Neural progenitor cell (in vitro differentiated cells): Measurements from ENCODE around the gene GCC1. TPM values are rescaled to one million over a fixed set of nuclear protein-coding genes. Genes with fewer than 3 reads are reported as not detected.

Experiments used
- DNase-seq: peaks from one replicate; pipeline ENCODE4 v3.0.0-alpha.2; 2016; ENCODE audit warnings: low spot score
- H2AFZ ChIP-seq: fragments of 200-600 bp; sonication (generic); replicated peaks from 2 replicates; pipeline ENCODE4 v1.6.1; 2016; ENCODE audit warnings: antibody characterized with exemption
- H3F3A ChIP-seq: fragments of 200-600 bp; sonication (generic); 2 replicates; pipeline ENCODE4 v1.6.1; 2016; ENCODE audit warnings: antibody characterized with exemption, low read depth
- H3K27ac ChIP-seq: fragments of 200-600 bp; sonication (generic); 2 replicates; pipeline ENCODE4 v1.5.1; 2016; ENCODE audit warnings: mild to moderate bottlenecking
- H3K27me3 ChIP-seq: fragments of 200-600 bp; sonication (generic); 2 replicates; pipeline ENCODE4 v1.6.1; 2016; ENCODE audit warnings: mild to moderate bottlenecking, moderate library complexity
- H3K36me3 ChIP-seq: fragments of 200-600 bp; sonication (generic); 2 replicates; pipeline ENCODE4 v1.5.1; 2016
- H3K4me1 ChIP-seq: fragments of 200-600 bp; sonication (generic); 2 replicates; pipeline ENCODE4 v1.6.1; 2016; ENCODE audit warnings: mixed run types
- H3K4me2 ChIP-seq: fragments of 200-600 bp; sonication (generic); 2 replicates; pipeline ENCODE4 v1.6.1; 2016
- H3K4me3 ChIP-seq: fragments of 200-600 bp; sonication (generic); 2 replicates; pipeline ENCODE4 v1.5.1; 2016
- H3K79me2 ChIP-seq: fragments of 200-600 bp; sonication (generic); 2 replicates; pipeline ENCODE4 v1.6.1; 2016; ENCODE audit warnings: low read depth
- H3K9ac ChIP-seq: fragments of 200-600 bp; sonication (generic); 2 replicates; pipeline ENCODE4 v1.6.1; 2016
- H3K9me3 ChIP-seq: fragments of 200-600 bp; sonication (generic); 2 replicates; pipeline ENCODE4 v1.5.1; 2016; ENCODE audit warnings: low read depth
- H4K20me1 ChIP-seq: fragments of 200-600 bp; sonication (generic); 2 replicates; pipeline ENCODE4 v1.6.1; 2016; ENCODE audit warnings: low read depth
- H3K27ac Mint-ChIP-seq: 3 replicates; pipeline ENCODE4 v1.8.0; 2021; ENCODE audit warnings: mixed read lengths
- H3K27me3 Mint-ChIP-seq: 2 replicates; pipeline ENCODE4 v1.8.0; 2022; ENCODE audit warnings: low read depth, mild to moderate bottlenecking, inconsistent platforms, moderate library complexity, mixed read lengths; ENCODE audit not compliant: insufficient read depth
- H3K36me3 Mint-ChIP-seq: 3 replicates; pipeline ENCODE4 v1.8.0; 2021; ENCODE audit warnings: mixed read lengths
- H3K4me1 Mint-ChIP-seq: 3 replicates; pipeline ENCODE4 v1.8.0; 2021; ENCODE audit warnings: mixed read lengths
- H3K4me3 Mint-ChIP-seq: 3 replicates; pipeline ENCODE4 v1.8.0; 2021; ENCODE audit warnings: mild to moderate bottlenecking, moderate library complexity, mixed read lengths
- H3K9me3 Mint-ChIP-seq: 3 replicates; pipeline ENCODE4 v1.8.0; 2020; ENCODE audit warnings: mixed read lengths
- EZH2 ChIP-seq: fragments of 200-600 bp; sonication (generic); IDR thresholded peaks from 2 replicates; pipeline ENCODE4 v1.6.1; 2017; ENCODE audit warnings: antibody characterized with exemption, mild to moderate bottlenecking, moderate library complexity
- EZH2phosphoT487 ChIP-seq: fragments of 200-600 bp; sonication (generic); IDR thresholded peaks from 2 replicates; pipeline ENCODE4 v1.6.1; 2017; ENCODE audit warnings: antibody characterized with exemption
- total RNA-seq: library from RNA; depleted of rRNA; stranded (reverse); fragments of >200 nt; gene quantifications from 2 replicates; pipeline ENCODE4 v1.2.3, GENCODE V29; 2015; ENCODE audit warnings: low replicate concordance
- TF ChIP-seq, protein P1 (sequence below): fragments of 200-600 bp; sonication (generic); IDR thresholded peaks from 2 replicates; pipeline ENCODE4 v1.5.1; 2017; ENCODE audit warnings: antibody characterized with exemption, mild to moderate bottlenecking

GCC1 gene
- total RNA-seq, 1 donor from 2014 or later = 7.1 TPM

DNA sequence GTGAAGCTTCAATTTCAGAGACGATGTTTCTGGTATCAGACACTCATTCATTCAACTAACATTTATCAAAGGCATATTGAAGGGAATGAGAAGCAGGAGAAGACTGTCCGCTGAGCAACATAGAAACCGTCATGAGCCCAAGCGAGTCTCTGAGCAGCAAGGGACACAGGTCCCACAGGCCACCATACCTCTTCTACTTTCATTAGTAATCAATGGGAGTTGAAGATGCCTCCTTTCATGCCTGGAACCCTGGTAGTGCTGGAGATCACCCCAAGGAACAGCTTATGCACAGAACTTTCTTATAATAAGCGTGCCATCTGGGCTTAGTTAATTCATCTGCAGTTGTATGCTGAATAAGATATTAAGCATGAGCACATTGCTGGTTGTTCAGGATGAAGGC lies 31.3 kb upstream of the GCC1 start:
- H3K9me3 Mint-ChIP-seq = no peaks in the 10 kb centered on the region
- H3K9ac ChIP-seq = no peak overlapping the region
- H3K4me1 Mint-ChIP-seq = no peaks in the 10 kb centered on the region
- H3K27ac ChIP-seq = no peak overlapping the region
- H3K4me1 ChIP-seq = peaks cover 9% of the 10 kb centered on the region
- DNase-seq = no peak
- no peaks in the 10 kb centered on the region for H3K79me2 ChIP-seq
- no peaks in the 10 kb centered on the region for H3K36me3 ChIP-seq
- H4K20me1 ChIP-seq = no peaks in the 10 kb centered on the region
- peaks cover 42% of the 10 kb centered on the region for H3K27me3 Mint-ChIP-seq
- H3K27me3 ChIP-seq = peaks cover 63% of the 10 kb centered on the region
- no peaks in the 10 kb centered on the region for H3K36me3 Mint-ChIP-seq
- no peak overlapping the region for H3K27ac Mint-ChIP-seq
- no peak overlapping the region for H3K4me3 Mint-ChIP-seq
- TF ChIP-seq, protein P1, sequence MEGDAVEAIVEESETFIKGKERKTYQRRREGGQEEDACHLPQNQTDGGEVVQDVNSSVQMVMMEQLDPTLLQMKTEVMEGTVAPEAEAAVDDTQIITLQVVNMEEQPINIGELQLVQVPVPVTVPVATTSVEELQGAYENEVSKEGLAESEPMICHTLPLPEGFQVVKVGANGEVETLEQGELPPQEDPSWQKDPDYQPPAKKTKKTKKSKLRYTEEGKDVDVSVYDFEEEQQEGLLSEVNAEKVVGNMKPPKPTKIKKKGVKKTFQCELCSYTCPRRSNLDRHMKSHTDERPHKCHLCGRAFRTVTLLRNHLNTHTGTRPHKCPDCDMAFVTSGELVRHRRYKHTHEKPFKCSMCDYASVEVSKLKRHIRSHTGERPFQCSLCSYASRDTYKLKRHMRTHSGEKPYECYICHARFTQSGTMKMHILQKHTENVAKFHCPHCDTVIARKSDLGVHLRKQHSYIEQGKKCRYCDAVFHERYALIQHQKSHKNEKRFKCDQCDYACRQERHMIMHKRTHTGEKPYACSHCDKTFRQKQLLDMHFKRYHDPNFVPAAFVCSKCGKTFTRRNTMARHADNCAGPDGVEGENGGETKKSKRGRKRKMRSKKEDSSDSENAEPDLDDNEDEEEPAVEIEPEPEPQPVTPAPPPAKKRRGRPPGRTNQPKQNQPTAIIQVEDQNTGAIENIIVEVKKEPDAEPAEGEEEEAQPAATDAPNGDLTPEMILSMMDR = no peak
- no peak for TF ChIP-seq EZH2
- no peak for TF ChIP-seq EZH2phosphoT487
- no peak overlapping the region for H3K4me3 ChIP-seq
- H3F3A ChIP-seq = peaks cover 4% of the 10 kb centered on the region
- H3K9me3 ChIP-seq = no peaks in the 10 kb centered on the region
- H3K4me2 ChIP-seq = no peak overlapping the region
- no peak overlapping the region for H2AFZ ChIP-seq

DNA sequence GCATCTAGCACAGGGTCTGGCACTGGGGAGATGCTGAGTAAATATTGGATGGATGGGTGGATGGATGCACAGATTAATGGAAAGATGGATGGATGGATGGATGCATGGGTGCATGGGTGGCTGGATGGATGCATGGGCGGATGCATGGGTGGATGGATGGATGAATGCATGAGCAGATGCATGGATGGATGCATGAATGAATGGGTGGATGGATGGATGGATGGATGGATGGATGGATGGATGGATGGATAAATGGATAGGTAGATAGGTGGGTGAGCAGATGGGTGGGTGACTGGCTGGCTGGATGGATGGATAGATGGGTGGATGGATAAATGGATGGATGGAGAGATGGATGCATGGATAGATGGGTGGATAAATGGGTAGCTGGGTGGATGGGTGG lies 26.9 kb upstream of the GCC1 start:
- Mint-ChIP-seq H3K9me3 (peaks cover 4% of the 10 kb centered on the region), H3K27ac (no peak overlapping the region), H3K27me3 (peaks cover 18% of the 10 kb centered on the region), H3K36me3 (no peaks in the 10 kb centered on the region), H3K4me1 (no peaks in the 10 kb centered on the region), H3K4me3 (no peak overlapping the region)
- Histone ChIP-seq H3K4me3 (no peak overlapping the region), H3K4me2 (no peak overlapping the region), H3K27ac (no peak overlapping the region), H3K27me3 (peaks cover 18% of the 10 kb centered on the region), H3K79me2 (no peaks in the 10 kb centered on the region), H3F3A (no peaks in the 10 kb centered on the region), H3K9me3 (no peaks in the 10 kb centered on the region), H2AFZ (no peak overlapping the region), H4K20me1 (no peaks in the 10 kb centered on the region), H3K4me1 (no peaks in the 10 kb centered on the region), H3K36me3 (no peaks in the 10 kb centered on the region), H3K9ac (no peak overlapping the region)
- no peak for DNase-seq
- TF ChIP-seq EZH2 (no peak), EZH2phosphoT487 (no peak)
- TF ChIP-seq, protein P1 = no peak

- Histone ChIP-seq H4K20me1 (no peaks in the 10 kb centered on the region), H3K27ac (no peak overlapping the region), H3K27me3 (no peaks in the 10 kb centered on the region), H3K4me1 (no peaks in the 10 kb centered on the region), H3K4me2 (no peak overlapping the region), H3K9me3 (no peaks in the 10 kb centered on the region), H3F3A (no peaks in the 10 kb centered on the region), H2AFZ (no peak overlapping the region), H3K79me2 (no peaks in the 10 kb centered on the region), H3K36me3 (no peaks in the 10 kb centered on the region), H3K4me3 (no peak overlapping the region), H3K9ac (no peak overlapping the region)
- peaks cover 6% of the 10 kb centered on the region for H3K9me3 Mint-ChIP-seq
- no peak overlapping the region for H3K27ac Mint-ChIP-seq
- H3K27me3 Mint-ChIP-seq = peaks cover 10% of the 10 kb centered on the region
- TF ChIP-seq EZH2phosphoT487 (no peak), EZH2 (no peak)
- TF ChIP-seq, protein P1 = no peak
- no peaks in the 10 kb centered on the region for H3K4me1 Mint-ChIP-seq
- no peak for DNase-seq
- no peaks in the 10 kb centered on the region for H3K36me3 Mint-ChIP-seq
- no peak overlapping the region for H3K4me3 Mint-ChIP-seq
Measured at GRCh38 chr7:127609297-127609696, 23.9 kb upstream of the GCC1 start.

GRCh38 chr7:127608446-127608845 lies 23.1 kb upstream of the GCC1 start:
- TF ChIP-seq, protein P1 = no peak
- no peak for TF ChIP-seq EZH2phosphoT487
- no peak for TF ChIP-seq EZH2
- H3K4me1 ChIP-seq = no peaks in the 10 kb centered on the region
- H3K9me3 ChIP-seq = no peaks in the 10 kb centered on the region
- H3K27me3 ChIP-seq = no peaks in the 10 kb centered on the region
- H3K4me3 ChIP-seq = no peak overlapping the region
- Mint-ChIP-seq H3K4me1 (no peaks in the 10 kb centered on the region), H3K36me3 (no peaks in the 10 kb centered on the region), H3K27ac (no peak overlapping the region), H3K4me3 (no peak overlapping the region), H3K9me3 (peaks cover 6% of the 10 kb centered on the region), H3K27me3 (peaks cover 10% of the 10 kb centered on the region)
- H2AFZ ChIP-seq = no peak overlapping the region
- no peak overlapping the region for H3K9ac ChIP-seq
- H4K20me1 ChIP-seq = no peaks in the 10 kb centered on the region
- H3K27ac ChIP-seq = no peak overlapping the region
- H3K36me3 ChIP-seq = no peaks in the 10 kb centered on the region
- H3F3A ChIP-seq = no peaks in the 10 kb centered on the region
- no peak for DNase-seq
- H3K4me2 ChIP-seq = no peak overlapping the region
- no peaks in the 10 kb centered on the region for H3K79me2 ChIP-seq
